Activated naive CD8-positive, alpha-beta T cell treated with anti-CD3 and anti-CD28 coated beads, Interleukin-2, amount 50 U/mL, for 24 hours (primary cell): ENCODE measurements around the gene SHISAL2A.

ENCODE experiments used
- ATAC-seq: fragments of 150-1000 bp; cut with Tn5 transposase; one replicate; pipeline ENCODE4 v1.10.0; 2021
- DNase-seq: peaks from one replicate; pipeline ENCODE4 v3.0.0; 2021
- H3K27ac Mint-ChIP-seq: one replicate; pipeline ENCODE4 v1.8.0; 2021; ENCODE audit warnings: mild to moderate bottlenecking, mixed read lengths
- H3K27me3 Mint-ChIP-seq: one replicate; pipeline ENCODE4 v1.8.0; 2021; ENCODE audit warnings: mixed read lengths
- H3K36me3 Mint-ChIP-seq: one replicate; pipeline ENCODE4 v1.8.0; 2021; ENCODE audit warnings: low read depth, mixed read lengths
- H3K4me1 Mint-ChIP-seq: one replicate; pipeline ENCODE4 v1.8.0; 2021; ENCODE audit warnings: mixed read lengths
- H3K4me3 Mint-ChIP-seq: one replicate; pipeline ENCODE4 v1.8.0; 2021; ENCODE audit warnings: mild to moderate bottlenecking, moderate library complexity, mixed read lengths
- H3K9me3 Mint-ChIP-seq: one replicate; pipeline ENCODE4 v1.8.0; 2021; ENCODE audit warnings: mixed read lengths

Gene SHISAL2A

GRCh38 chr1:52660807-52661206, 27.8 kb downstream of the SHISAL2A start:
- Mint-ChIP-seq H3K4me3 (no peak overlapping the region), H3K36me3 (peaks cover 5% of the 10 kb centered on the region), H3K27me3 (no peaks in the 10 kb centered on the region), H3K4me1 (peaks cover 33% of the 10 kb centered on the region), H3K27ac (peak overlapping the region; percentile 93), H3K9me3 (no peaks in the 10 kb centered on the region)
- ATAC-seq (no peak), DNase-seq (no peak)

DNA sequence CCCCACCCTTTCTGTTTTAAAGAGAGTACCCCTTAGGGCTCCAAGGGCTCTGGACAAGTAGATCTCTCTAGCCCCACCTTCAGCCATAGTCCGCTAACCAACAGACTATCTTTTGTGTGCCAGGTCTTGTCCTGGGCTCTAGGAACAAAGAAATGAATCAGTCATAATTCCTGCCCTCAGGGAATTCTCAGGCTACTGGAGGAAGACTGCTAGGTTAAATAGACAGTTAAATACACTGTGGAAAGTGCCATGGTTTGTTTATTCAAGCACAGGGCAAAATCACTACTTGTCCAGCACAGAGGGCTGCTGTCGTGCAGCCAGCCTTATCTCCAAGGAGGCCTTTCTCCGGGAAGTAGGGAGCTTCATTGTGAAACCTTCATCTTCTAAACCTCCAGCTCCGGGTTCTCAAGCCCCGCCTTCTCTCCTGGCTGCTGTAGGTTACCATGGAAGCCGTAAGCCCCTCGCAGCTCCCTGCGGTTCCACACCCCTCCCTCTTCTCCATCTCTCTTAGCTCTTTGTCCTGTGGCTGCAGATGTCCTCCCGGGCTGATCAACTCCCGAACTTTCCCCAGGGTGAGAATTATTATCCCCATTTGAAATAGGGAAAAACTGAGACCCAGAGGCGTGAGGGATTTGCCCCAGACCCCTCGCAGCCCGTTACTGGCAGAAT, 29.8 kb downstream of the SHISAL2A start:
- DNase-seq: no peak
- H3K27me3 Mint-ChIP-seq: no peaks in the 10 kb centered on the region
- H3K36me3 Mint-ChIP-seq: no peaks in the 10 kb centered on the region
- no peaks in the 10 kb centered on the region for H3K9me3 Mint-ChIP-seq
- H3K27ac Mint-ChIP-seq: no peak overlapping the region
- no peak for ATAC-seq
- H3K4me1 Mint-ChIP-seq: peaks cover 23% of the 10 kb centered on the region
- no peak overlapping the region for H3K4me3 Mint-ChIP-seq

GRCh38 chr1:52663716-52664115, 30.7 kb downstream of the SHISAL2A start:
- H3K4me3 Mint-ChIP-seq: no peak overlapping the region
- H3K4me1 Mint-ChIP-seq: peaks cover 16% of the 10 kb centered on the region
- no peaks in the 10 kb centered on the region for H3K36me3 Mint-ChIP-seq
- DNase-seq (no peak), ATAC-seq (no peak)
- no peaks in the 10 kb centered on the region for H3K9me3 Mint-ChIP-seq
- no peaks in the 10 kb centered on the region for H3K27me3 Mint-ChIP-seq
- H3K27ac Mint-ChIP-seq: no peak overlapping the region

DNA sequence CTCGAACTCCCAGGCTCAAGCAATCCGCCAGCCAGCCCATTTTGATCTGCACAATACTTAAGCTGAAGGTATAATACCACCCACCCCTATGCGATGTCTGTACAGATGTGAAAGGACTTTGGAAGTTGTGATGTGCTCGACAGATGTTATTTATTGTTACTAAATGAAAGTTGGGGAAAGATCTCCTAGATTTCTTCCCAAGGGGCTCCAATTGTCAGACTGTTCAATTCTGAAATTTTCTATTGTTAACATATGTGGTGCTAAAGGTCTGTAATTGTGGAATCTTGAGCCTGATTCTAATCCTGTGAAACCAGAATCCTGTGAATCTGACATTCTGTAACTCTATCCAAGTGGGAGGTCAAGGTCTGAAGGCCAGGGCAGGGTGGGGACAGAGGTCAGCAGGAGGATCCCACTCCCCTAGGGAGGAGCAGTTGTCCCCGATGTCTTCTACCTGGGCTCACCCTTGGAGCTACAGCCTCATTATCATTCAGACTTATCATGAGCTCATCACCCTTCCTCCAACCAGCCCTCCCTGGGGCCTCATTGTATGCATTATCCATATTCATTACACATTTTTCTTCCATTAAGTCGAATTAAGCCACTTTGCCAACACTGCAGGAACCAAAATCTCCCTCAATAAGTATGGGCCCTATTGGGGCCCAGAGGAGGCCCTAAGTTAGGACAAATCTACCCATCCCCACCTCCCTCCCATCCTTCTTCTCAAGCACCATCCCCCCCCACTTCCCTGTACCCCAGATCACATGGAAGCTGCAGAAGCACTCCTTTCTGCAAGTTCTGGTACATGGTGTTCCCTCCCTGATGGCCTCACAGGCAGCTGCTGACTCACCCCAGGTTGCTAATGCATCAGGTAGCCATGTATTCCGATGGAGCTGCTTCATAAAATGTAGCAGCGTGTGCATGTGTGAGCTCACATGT, 32.3 kb downstream of the SHISAL2A start:
- Mint-ChIP-seq H3K36me3 (no peaks in the 10 kb centered on the region), H3K27ac (no peak overlapping the region), H3K4me1 (peaks cover 8% of the 10 kb centered on the region), H3K9me3 (no peaks in the 10 kb centered on the region), H3K27me3 (no peaks in the 10 kb centered on the region), H3K4me3 (no peak overlapping the region)
- no peak for DNase-seq
- no peak for ATAC-seq

DNA sequence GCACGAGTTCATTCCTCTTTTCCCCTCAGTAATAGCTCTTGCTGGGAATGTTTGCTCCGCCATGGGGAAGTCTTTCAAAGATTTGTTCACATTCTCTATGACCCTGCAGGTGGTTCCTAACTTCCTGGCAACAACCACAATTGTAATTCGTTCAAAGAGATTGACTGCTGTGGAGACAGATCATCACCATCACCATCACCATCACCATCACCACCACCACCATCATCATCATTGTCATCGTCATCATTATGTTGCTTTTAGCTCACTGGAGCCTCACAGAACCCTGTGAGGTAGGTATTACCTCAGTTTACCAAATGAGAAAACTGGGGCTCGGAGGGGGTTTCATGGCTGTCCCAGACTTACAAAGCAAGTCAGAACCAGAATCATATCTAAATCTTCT, 34.3 kb downstream of the SHISAL2A start:
- Mint-ChIP-seq H3K4me1 (peaks cover 6% of the 10 kb centered on the region), H3K36me3 (peaks cover 3% of the 10 kb centered on the region), H3K27ac (no peak overlapping the region), H3K4me3 (no peak overlapping the region), H3K9me3 (no peaks in the 10 kb centered on the region), H3K27me3 (no peaks in the 10 kb centered on the region)
- DNase-seq: no peak
- ATAC-seq: no peak

GRCh38 chr1:52667984-52668383, 35.0 kb downstream of the SHISAL2A start:
- Mint-ChIP-seq H3K27me3 (no peaks in the 10 kb centered on the region), H3K4me1 (peaks cover 6% of the 10 kb centered on the region), H3K9me3 (no peaks in the 10 kb centered on the region), H3K36me3 (peaks cover 3% of the 10 kb centered on the region), H3K27ac (no peak overlapping the region), H3K4me3 (no peak overlapping the region)
- DNase-seq (no peak), ATAC-seq (no peak)

DNA sequence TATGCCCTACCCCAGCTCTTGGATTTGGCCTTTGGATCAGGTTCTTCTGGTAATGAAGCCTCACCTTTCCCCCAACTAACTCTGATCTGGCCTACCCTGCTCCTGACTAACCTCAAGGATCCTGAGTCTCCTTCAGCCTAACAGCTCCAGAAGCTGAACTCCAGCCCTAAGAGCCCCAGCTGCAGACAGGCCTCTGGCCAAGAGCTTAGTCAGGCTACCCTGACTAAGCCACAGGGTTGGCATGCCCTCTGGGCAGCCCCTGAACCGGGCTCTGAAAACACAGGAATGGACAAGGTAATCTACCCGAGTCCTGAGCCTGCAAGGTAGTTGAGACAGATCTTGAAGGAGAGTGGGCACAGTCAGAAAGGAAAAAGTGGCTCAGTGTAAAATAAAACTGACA, 35.7 kb downstream of the SHISAL2A start:
- H3K27me3 Mint-ChIP-seq: no peaks in the 10 kb centered on the region
- peaks cover 6% of the 10 kb centered on the region for H3K4me1 Mint-ChIP-seq
- no peak overlapping the region for H3K4me3 Mint-ChIP-seq
- no peak overlapping the region for H3K27ac Mint-ChIP-seq
- peaks cover 3% of the 10 kb centered on the region for H3K36me3 Mint-ChIP-seq
- H3K9me3 Mint-ChIP-seq: no peaks in the 10 kb centered on the region
- no peak for DNase-seq
- no peak for ATAC-seq

DNA sequence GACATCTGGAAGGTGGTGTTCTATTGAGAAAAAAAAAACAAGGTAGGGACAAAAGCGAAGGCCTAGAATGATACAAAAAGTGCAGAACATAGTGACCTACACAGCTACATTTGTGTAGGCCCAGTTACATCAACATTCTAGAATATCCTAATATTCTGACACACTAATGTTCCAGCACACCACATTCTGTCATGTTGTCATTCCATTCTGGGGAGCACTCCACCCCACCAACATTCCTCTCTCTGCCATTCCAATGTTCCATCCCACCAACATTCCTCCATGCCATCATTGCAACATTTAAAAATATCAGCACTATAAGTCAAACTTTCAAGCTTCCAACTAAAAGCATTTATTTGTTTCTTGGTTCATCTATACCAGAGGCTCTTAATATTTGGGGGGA, 36.7 kb downstream of the SHISAL2A start:
- ATAC-seq (no peak), DNase-seq (no peak)
- H3K36me3 Mint-ChIP-seq: peaks cover 3% of the 10 kb centered on the region
- H3K4me1 Mint-ChIP-seq: peaks cover 9% of the 10 kb centered on the region
- no peaks in the 10 kb centered on the region for H3K27me3 Mint-ChIP-seq
- no peak overlapping the region for H3K27ac Mint-ChIP-seq
- H3K9me3 Mint-ChIP-seq: no peaks in the 10 kb centered on the region
- no peak overlapping the region for H3K4me3 Mint-ChIP-seq

DNA sequence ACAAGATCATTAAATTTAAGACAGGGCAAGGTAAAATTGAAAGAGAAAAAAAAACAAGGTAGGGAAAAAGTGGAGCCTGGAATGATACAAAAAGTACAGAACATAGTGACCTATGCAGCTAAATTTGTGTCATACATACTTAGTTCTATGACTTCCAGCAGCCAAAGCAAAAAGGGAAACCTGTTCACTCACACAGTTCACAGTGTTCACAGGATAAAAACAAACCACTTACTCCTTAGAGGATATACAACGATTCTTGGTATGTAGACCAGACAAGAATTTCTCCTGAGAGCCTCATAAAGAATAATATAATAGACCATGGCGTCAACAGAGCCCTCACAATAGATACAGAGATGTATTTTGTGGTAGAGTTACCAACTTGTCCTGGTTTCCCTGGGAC, 37.6 kb downstream of the SHISAL2A start:
- no peaks in the 10 kb centered on the region for H3K27me3 Mint-ChIP-seq
- no peaks in the 10 kb centered on the region for H3K9me3 Mint-ChIP-seq
- DNase-seq (no peak), ATAC-seq (no peak)
- no peak overlapping the region for H3K27ac Mint-ChIP-seq
- H3K4me3 Mint-ChIP-seq: no peak overlapping the region
- peaks cover 3% of the 10 kb centered on the region for H3K36me3 Mint-ChIP-seq
- H3K4me1 Mint-ChIP-seq: peaks cover 11% of the 10 kb centered on the region

DNA sequence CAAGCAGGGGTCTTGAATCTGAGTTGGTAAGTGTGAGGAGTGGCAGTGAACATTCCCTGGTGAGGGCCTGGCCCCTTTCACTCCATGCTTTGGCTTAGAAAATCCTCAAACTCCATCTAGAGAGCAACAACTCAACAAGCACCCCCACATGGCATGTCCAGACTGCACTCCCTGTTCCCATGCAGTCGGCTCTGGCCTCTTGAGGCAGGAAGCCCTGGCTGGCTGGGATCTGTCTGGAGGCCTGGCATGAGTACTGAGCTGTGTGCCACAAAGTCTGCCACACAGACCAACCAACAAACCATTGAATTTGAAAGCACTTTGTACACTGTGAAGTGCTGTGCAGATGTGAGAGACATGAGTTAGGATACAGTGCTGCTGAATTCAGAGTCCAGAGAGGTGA, 40.0 kb downstream of the SHISAL2A start:
- ATAC-seq: no peak
- H3K27me3 Mint-ChIP-seq: no peaks in the 10 kb centered on the region
- peaks cover 3% of the 10 kb centered on the region for H3K36me3 Mint-ChIP-seq
- H3K4me3 Mint-ChIP-seq: no peak overlapping the region
- no peak overlapping the region for H3K27ac Mint-ChIP-seq
- H3K4me1 Mint-ChIP-seq: peaks cover 11% of the 10 kb centered on the region
- no peaks in the 10 kb centered on the region for H3K9me3 Mint-ChIP-seq
- DNase-seq: no peak

GRCh38 chr1:52673513-52673912, 40.5 kb downstream of the SHISAL2A start:
- Mint-ChIP-seq H3K4me3 (no peak overlapping the region), H3K27me3 (no peaks in the 10 kb centered on the region), H3K4me1 (peaks cover 11% of the 10 kb centered on the region), H3K27ac (no peak overlapping the region), H3K9me3 (no peaks in the 10 kb centered on the region), H3K36me3 (peaks cover 3% of the 10 kb centered on the region)
- no peak for ATAC-seq
- DNase-seq: no peak

DNA sequence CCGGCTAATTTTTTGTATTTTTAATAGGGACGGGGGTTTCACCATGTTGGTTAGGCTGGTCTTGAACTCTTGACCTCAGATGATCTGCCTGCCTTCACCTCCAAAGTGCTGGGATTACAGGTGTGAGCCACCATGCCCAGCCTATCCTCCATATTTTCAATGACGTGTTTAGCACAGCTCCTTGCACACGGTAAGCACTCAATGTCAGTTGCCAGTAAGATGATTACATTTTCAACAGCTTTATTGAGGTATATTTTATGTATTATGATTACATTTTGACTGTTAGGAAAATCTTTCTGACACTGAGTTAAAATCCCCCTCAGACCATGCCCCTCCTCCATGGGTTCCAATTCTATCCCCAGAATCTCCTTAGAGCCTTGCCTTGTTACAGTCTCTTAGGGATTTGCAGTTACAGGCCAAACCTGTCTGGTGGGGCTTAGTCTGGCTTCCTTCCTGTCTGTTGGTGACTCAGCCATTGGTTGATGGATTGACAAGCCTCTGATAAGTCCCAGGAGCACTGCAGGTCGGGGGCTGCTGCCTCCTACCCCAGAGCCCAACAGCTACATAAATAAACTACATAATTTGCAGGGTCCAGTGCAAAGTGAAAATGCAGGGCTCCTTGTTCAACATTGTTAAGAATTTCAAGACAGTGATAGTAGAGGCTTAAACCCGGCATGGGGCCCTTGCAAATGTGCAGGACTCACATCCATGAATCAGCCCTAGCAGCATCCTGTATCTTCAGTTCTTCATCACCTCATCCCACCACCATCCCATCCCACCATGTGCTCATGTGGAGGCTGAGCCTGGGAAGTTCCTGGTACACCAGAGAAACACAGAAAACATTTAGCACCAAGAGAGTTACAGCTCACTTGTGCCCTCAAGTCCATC, 41.8 kb downstream of the SHISAL2A start:
- no peak overlapping the region for H3K27ac Mint-ChIP-seq
- H3K4me1 Mint-ChIP-seq: peaks cover 15% of the 10 kb centered on the region
- no peaks in the 10 kb centered on the region for H3K27me3 Mint-ChIP-seq
- no peak overlapping the region for H3K4me3 Mint-ChIP-seq
- DNase-seq (no peak), ATAC-seq (no peak)
- no peaks in the 10 kb centered on the region for H3K9me3 Mint-ChIP-seq
- peaks cover 3% of the 10 kb centered on the region for H3K36me3 Mint-ChIP-seq

DNA sequence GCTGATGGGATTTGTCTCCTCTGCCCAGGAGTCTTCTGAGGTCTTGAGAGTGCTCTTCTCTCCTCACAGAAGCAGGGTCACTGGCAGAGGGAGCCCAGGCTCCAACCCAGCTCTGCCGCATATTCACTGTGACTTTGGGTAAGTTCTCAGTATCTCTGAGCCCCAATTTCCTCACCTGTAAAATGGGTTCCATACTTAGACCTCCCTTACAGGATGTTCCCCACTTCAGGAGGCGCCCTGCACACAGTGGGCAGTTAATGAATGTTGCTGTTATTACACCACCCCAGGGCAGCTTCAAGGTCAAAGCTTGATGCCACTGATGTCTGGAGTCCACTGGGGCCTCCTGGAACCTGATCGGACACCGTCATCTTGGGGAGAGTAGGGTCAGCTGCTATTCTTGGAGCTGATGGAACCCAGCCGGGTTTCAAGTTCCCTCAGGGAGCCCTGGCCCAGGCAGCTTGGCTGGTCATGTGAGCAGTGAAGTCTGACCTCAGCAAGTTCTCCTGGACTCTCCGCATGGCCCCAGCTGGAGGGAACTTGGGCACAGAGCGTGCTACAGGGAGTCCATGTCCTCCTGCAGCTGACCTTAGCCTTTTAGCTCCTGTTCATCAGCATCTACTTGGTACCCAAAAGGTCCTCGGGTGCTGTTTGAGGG, 43.4 kb downstream of the SHISAL2A start:
- Mint-ChIP-seq H3K27me3 (no peaks in the 10 kb centered on the region), H3K27ac (no peak overlapping the region), H3K4me1 (peaks cover 9% of the 10 kb centered on the region), H3K9me3 (no peaks in the 10 kb centered on the region), H3K4me3 (no peak overlapping the region), H3K36me3 (no peaks in the 10 kb centered on the region)
- no peak for ATAC-seq
- no peak for DNase-seq
